Panc1 (cell line): Measurements from ENCODE around the gene SYN1. TPM values are rescaled to one million over a fixed set of nuclear protein-coding genes. Genes with fewer than 3 reads are reported as not detected.

Experiments used
- ATAC-seq: fragments of 200-7000 bp; cut with Tn5 transposase; 2 replicates; pipeline ENCODE4 v1.9.1; 2020; ENCODE audit warnings: mild to moderate bottlenecking, moderate library complexity
- BruUV-seq: library from RNA; stranded (reverse); fragments of 400-500 nt; replicated peaks from 2 replicates; lab custom pipeline; 2021; lab: Mats Ljungman, UMichigan
- CTCF ChIA-PET: fragments of 300-600 bp; sonication (Branson Sonifier 250); formaldehyde crosslinking; loops from one replicate; lab custom pipeline; 2022; ENCODE audit warnings: antibody characterized with exemption; lab: Charles Lee
- POLR2A ChIA-PET: fragments of 300-600 bp; sonication (Branson Sonifier 250); formaldehyde crosslinking; loops from one replicate; lab custom pipeline; 2022; ENCODE audit warnings: antibody characterized with exemption; lab: Charles Lee
- DNase-seq: peaks from one replicate; pipeline ENCODE4 v3.0.0-alpha.2; 2010; ENCODE audit warnings: low read depth, low spot score
- H3K27ac ChIP-seq: 2 replicates; pipeline ENCODE4 v1.5.1; 2011; ENCODE audit warnings: mild to moderate bottlenecking, low read length, inconsistent platforms
- H3K27me3 ChIP-seq: fragments of 200-500 bp; sonication (Bioruptor generic); 2 replicates; pipeline ENCODE4 v1.6.0; 2014; ENCODE audit warnings: low read length, inconsistent platforms; ENCODE audit not compliant: control insufficient read depth, insufficient read depth
- H3K36me3 ChIP-seq: fragments of 200-500 bp; sonication (Bioruptor generic); 2 replicates; pipeline ENCODE4 v1.5.1; 2014; ENCODE audit warnings: inconsistent platforms, mild to moderate bottlenecking, low read length, moderate library complexity; ENCODE audit not compliant: control insufficient read depth, insufficient read depth
- H3K4me1 ChIP-seq: 2 replicates; pipeline ENCODE4 v1.5.1; 2011; ENCODE audit warnings: inconsistent platforms, mild to moderate bottlenecking, low read length, moderate library complexity; ENCODE audit not compliant: control insufficient read depth, insufficient read depth
- H3K4me3 ChIP-seq, 2 experiments: 2 replicates each; pipeline ENCODE4 v1.5.1; 2011 to 2012; ENCODE audit warnings: low read depth in 2 of 2, low read length in 2 of 2, mild to moderate bottlenecking in 2 of 2, inconsistent platforms in 1 of 2, moderate library complexity in 1 of 2
- H3K9me3 ChIP-seq: fragments of 200-500 bp; sonication (Bioruptor generic); 2 replicates; pipeline ENCODE4 v1.5.1; 2014; ENCODE audit warnings: low read depth, mild to moderate bottlenecking, inconsistent platforms, low read length, moderate library complexity; ENCODE audit not compliant: control insufficient read depth, insufficient read depth
- CTCF ChIP-seq: fragments of 450-650 bp; IDR thresholded peaks from 2 replicates; pipeline ENCODE4 v1.5.1; 2017; ENCODE audit warnings: mild to moderate bottlenecking
- POLR2AphosphoS5 ChIP-seq: IDR thresholded peaks from 2 replicates; pipeline ENCODE4 v1.6.1; 2012; ENCODE audit warnings: mild to moderate bottlenecking, low read depth, low read length, moderate library complexity
- REST ChIP-seq, 2 experiments: IDR thresholded peaks; 2 replicates each; pipeline ENCODE4 v1.6.1; 2011 to 2012; ENCODE audit warnings: low read depth in 2 of 2, control low read depth in 1 of 2, low read length in 1 of 2, mild to moderate bottlenecking in 1 of 2, moderate library complexity in 1 of 2; ENCODE audit not compliant: insufficient read depth in 1 of 2
- SIN3A ChIP-seq: IDR thresholded peaks from 2 replicates; pipeline ENCODE4 v1.6.1; 2012; ENCODE audit warnings: low read depth, mild to moderate bottlenecking, low read length, moderate library complexity, borderline replicate concordance; ENCODE audit not compliant: insufficient read depth
- TCF7L2 ChIP-seq: IDR thresholded peaks from 2 replicates; pipeline ENCODE4 v1.6.1; 2011; ENCODE audit warnings: mild to moderate bottlenecking, low read depth, low read length, inconsistent platforms
- in situ Hi-C: cut with HindIII; loops from 2 replicates; pipeline ENCODE4 v1.10.0; 2016; ENCODE audit warnings: low sequenced_read_pairs, low pct_unique_long_range_greater_than_20kb
- intact Hi-C: fragments of 100-400 bp; cut with micrococcal nuclease; formaldehyde crosslinking; loops from one replicate; pipeline ENCODE4 v1.10.0; 2022; ENCODE audit not compliant: unreplicated experiment
- total RNA-seq: library from RNA; stranded (reverse); gene quantifications from one replicate; pipeline ENCODE4 v1.2.1, GENCODE V29; 2021; ENCODE audit not compliant: unreplicated experiment

Gene SYN1
- total RNA-seq, 1 experiment from 2014 or later = 1.0 TPM

- no TSS peak for BruUV-seq
- CTCF ChIA-PET = no interaction called here
- DNase-seq (no peak), ATAC-seq (no peak)
- POLR2A ChIA-PET = interaction anchor here (0.6 kb wide), 1 partner anchor 17 kb away, joined by 3 read pairs; no protein-coding TSS in a partner anchor
- no peaks in the 10 kb centered on the region for H3K4me1 ChIP-seq
- H3K27ac ChIP-seq = no peak overlapping the region
- TF ChIP-seq POLR2AphosphoS5 (no peak), REST (IDR thresholded peaks at IDR 0.05; ENCODE audit: insufficient read depth in 1 of 2, low read depth in 2 of 2, low read length in 1 of 2) (no peak), CTCF (no peak), TCF7L2 (no peak)
- H3K9me3 ChIP-seq = no peaks in the 10 kb centered on the region
- no peaks in the 10 kb centered on the region for H3K27me3 ChIP-seq
- H3K36me3 ChIP-seq = no peaks in the 10 kb centered on the region
- in situ Hi-C loops = no loop called here
- intact Hi-C loops = no loop called here
- H3K4me3 ChIP-seq = no peak overlapping the region
These were observed 34.4 kb downstream of the SYN1 start for GRCh38 chrX:47585273-47585672.

GRCh38 chrX:47584714-47585113, 34.9 kb downstream of the SYN1 start:
- ChIA-PET CTCF (no interaction called here), POLR2A (interaction anchor here (0.6 kb wide), 1 partner anchor 16 kb away, joined by 3 read pairs; no protein-coding TSS in a partner anchor)
- H3K36me3 ChIP-seq = no peaks in the 10 kb centered on the region
- TF ChIP-seq TCF7L2 (no peak), SIN3A (no peak), REST (IDR thresholded peaks at IDR 0.05; ENCODE audit: insufficient read depth in 1 of 2, low read depth in 2 of 2, low read length in 1 of 2) (no peak), POLR2AphosphoS5 (no peak), CTCF (no peak)
- no peak overlapping the region for H3K4me3 ChIP-seq
- in situ Hi-C loops = no loop called here
- H3K27me3 ChIP-seq = no peaks in the 10 kb centered on the region
- no peaks in the 10 kb centered on the region for H3K9me3 ChIP-seq
- DNase-seq = no peak
- intact Hi-C loops = no loop called here
- no peak overlapping the region for H3K27ac ChIP-seq
- ATAC-seq = no peak
- BruUV-seq = no TSS peak
- H3K4me1 ChIP-seq = no peaks in the 10 kb centered on the region
